Central memory CD4-positive, alpha-beta T cell (primary cell): Measurements from ENCODE around the gene NPIPB8.
A peak's percentile ranks its signal among the peaks of the same experiment; 100 is the strongest.
"Not testable (repeated sequence)": the region's sequence is repeated elsewhere in the genome, so short reads cannot be mapped to it uniquely, and the experiment has no call there.

ENCODE experiments used
- DNase-seq: peaks from one replicate; pipeline ENCODE4 v3.0.0; 2022

Gene NPIPB8

DNA sequence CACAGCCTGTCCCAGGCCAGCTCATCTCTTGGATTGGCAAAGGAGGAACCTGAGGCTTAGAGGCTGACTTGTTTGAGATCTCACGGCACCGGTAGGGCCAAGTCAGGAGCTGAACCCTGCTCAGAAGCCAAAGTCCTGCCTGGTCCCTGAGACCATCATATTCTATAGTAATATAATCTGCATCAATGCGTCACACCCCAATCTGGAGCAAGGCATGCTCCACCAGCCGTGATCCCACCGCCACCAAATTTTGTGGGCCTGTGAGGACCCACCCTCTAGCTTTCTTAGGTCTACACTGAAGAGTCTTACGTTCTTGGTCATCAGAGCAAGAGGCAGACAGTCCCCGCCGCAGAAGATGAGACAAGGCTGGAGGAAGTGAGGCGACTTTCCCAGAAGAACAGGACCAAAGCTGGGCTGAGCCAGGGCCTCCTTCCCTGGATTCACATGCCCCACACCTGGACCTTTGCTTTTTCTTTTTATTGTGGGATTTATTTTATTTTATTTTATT lies 30.7 kb upstream of the NPIPB8 start:
- DNase-seq, result no peak

DNA sequence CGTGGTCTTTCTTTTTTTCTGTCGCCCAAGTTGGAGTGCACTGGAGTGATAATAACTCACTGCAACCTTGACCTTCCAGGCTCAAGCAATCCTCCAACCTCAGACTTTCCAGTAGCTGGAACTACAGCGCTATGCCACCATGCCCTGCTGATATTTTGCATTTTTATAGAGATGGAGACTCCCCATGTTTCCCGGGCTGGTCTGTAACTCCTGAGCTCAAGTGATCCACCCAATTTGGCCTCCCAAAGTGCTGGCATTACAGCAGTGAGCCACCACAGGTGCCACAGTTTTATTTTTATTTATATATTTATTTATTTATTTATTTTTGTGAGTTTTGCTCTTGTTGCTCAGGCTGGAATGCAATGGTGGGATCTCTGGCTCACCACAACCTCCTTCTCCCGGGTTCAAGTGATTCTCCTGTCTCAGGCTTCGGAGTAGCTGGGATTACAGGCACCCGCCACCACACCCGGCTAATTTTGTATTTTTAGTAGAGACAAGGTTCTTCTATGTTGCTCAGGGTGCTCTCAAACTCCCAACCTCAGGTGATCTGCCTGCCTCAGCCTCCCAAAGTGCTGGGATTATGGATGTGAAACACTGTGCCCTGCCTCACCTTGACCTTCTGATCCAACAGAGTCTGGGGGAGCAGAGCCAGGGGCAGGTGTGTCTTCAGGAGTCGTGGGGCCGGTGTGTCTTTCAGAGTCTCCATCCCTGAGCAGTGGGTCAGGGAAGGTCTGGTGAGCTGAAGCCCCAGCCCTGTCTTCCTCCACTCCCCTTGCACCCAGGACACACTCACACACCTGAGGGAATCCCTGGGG lies 30.0 kb upstream of the NPIPB8 start:
- DNase-seq, result not testable (repeated sequence)

DNA sequence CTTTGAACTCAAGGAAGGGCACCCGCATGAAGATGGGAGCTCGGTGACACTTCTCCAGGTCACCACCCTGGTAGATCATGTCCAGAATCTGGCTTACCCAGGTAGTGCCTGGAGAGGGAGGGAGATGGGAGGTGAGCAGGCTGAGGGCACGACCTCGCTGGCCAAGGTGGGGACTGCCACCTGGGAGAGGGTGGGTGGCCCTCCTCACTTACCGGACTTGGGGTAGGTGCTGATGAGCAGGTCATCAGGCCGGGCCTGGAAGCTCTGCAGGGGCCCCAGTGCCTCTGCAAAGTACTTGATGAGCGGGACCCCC lies 29.4 kb upstream of the NPIPB8 start:
- not testable (repeated sequence) for DNase-seq

DNA sequence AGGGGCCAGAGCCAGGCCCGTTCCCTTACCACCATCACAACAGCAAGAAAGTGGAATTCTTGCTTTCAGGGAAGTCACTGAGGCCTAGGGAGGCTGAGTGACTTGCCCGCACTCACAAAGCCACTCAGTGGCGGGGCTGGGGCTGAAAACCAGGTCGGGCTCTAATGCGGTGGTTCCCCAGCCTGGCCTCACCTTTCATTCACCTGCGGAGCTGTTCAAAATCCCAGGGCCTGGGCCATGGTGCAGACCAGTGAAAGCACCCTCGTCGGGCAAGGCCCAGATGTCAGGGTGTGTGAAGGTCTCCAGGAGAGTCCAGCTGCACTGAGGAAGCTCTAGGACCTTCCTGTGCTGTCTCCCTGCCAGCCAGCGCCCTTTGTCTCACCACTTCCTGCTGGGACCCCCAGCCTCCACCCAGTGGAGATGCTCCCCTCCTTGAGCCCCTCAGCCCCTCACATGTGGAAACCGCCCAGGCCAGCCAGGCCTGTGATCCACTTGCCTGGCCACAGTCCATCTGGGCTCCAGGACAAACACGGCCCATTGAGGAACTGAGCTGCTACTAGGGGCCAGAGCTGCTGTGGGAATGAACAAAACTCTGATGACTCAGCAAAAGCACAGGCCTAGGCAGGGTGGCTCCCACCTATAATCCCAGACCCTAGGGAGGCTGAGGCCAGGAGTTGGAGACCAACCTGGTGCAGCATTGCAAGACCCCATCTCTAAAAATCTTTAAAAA lies 28.8 kb upstream of the NPIPB8 start:
- DNase-seq, result not testable (repeated sequence)

DNA sequence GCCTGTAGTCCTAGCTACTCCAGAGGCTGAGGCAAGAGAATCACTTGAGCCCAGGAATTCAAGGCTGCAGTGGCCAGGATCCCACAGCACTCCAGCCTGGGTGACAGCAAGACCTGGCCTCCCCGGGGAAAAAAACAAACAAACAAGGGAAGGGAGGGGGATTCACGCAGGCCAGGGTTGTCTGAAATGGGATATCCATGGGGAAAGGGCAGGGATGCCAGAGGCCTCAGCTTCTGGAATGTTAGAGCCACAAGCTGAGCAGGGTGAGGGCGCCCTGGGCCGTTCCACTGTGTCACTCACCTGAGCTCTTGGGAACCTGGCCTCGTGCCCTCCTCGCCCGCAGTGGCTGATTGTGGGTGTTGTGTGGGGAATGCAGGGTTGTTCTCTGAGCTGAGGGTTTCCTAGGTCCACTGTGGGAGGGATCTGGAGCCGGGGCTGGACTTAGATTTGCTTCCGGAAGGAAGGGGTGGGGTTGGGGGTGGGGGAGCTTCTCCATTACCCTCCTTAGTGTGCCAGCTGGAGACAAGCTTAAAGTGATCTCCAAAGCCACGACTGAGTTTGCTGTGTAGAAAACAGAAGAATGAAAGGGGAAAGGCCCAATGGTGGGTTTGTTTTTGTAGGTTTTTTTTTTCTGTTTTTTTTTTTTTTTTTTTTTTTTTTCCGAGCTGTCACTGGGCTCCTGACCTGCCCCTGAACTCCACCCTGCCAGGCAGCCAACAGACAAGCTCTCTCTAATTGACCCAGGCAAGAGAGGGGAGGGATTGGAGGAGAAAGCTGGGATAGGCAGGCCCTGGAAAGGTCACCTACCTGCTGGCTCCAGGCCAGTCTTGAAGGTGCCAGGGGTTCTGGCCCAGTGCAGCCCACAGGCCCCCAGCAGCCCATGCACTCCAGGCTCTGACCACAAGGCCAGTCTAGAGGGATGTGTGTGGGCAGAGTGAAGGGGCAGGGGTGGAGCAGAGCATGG lies 28.0 kb upstream of the NPIPB8 start, which contains the start of gene SULT1A1:
Gene SULT1A1, minus strand, starts transcription at position 414 of the 964 bp plus-strand sequence. CDS start 1,189 bp downstream, outside the sequence.
- no peak for DNase-seq

DNA sequence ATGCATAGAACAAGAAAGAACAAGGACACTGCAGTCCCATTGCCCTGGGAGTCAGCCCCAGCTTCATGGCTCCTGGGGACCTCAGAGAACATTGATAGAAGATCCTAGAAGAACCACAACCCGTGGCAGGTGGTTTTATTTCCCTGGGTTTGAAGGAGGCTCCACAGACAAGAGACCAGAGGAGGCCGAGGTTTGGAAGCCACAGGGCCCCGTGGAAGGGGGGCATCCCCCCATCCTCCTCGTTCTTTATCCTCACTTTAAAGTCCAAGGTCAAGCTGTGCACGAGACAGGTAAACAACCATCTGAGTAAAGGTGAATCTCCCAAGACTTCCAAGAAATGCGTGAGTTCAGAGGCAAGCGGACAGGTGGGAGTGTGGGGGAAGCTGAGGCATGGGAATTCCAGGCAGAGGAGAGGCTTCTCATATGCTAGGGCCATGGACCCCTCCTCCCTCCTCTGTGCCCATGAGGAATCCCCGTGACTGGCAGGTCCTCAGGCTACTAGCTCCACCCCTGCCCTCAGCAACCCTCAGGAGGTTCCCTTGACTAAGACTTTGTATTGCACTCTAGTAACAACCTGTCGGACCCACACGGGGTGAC lies 27.2 kb upstream of the NPIPB8 start:
- no peak for DNase-seq

DNA sequence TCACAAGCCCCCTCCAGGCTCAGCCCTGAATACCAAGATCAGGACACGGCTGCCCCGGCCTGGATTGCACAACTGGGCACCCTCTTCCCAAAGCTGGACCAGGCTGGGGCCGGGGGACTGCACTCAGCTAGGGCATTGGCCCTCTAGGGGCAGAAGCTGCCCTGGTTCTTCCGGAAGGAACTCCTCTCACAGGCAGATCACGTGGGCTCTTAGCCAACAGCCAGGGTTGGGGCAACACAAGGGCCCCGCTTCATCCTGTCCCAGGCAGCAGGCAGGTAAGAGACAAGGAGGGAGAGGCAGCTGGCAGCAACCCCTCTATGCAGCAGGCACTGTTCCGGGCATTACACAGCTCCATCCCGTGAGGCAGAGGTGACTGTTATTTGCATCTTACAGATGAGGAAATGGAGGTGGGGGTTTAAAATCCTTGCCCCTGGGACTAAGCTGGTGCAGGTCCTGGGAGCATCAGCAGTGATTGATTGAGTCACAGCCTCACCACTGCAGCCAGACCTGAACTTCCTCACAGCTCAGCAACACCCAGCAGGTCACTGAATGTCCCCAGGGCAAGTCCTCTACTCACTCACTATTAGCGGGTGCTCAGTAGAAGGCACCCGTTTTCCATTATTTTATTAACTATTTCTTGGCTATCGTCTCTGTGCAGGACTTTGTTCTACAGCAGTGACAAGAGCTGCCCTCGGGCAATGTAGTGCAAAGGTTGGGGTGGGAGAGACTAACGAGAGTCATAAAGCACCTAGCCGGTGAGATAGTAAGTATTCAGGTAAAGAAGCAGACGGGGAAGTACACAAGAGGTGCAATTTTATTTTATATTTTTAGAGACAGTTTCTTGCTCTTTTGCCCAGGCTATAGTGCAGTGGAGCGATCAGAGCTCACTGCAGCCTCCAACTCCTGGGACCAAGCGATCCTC lies 25.2 kb upstream of the NPIPB8 start:
- DNase-seq, result not testable (repeated sequence)

DNA sequence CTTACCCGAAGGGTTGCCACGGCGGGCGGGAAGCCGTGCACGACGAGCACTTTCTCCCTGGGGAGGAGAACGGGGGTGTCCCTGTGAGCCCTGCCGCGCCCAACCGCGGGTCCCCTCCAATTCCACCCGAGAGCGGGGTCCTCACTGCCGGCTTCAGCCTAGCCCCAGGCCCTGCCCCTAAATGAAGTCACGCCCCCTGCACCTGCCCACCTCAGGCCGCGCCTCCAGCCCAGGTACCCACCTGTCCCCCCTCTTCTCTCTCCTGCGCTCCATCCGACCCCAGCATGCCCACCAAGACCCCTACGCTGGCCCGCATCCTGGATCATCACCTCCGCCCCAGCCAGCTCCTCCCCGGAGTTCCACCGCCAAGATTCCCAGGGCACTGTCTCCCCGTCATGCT lies 24.0 kb upstream of the NPIPB8 start:
- DNase-seq, result not testable (repeated sequence)

DNA sequence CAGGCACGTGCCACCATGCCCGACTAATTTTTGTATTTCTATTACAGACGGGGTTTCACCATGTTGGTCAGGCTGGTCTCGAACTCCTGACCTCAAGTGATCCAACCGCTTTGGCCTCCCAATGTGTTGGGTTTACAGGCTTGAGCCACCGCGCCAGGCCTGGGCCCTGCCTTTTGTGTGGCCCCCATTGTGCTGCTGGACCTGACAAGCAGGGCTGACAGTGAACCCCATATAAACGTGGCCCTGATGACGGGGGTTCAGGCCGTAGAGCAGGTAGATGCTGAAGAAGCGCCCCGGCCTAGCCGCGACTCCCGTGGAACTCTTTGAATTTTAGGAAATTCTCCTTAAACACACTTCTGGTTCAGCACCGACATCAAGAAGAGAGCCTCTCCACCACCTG lies 23.3 kb upstream of the NPIPB8 start:
- not testable (repeated sequence) for DNase-seq

DNA sequence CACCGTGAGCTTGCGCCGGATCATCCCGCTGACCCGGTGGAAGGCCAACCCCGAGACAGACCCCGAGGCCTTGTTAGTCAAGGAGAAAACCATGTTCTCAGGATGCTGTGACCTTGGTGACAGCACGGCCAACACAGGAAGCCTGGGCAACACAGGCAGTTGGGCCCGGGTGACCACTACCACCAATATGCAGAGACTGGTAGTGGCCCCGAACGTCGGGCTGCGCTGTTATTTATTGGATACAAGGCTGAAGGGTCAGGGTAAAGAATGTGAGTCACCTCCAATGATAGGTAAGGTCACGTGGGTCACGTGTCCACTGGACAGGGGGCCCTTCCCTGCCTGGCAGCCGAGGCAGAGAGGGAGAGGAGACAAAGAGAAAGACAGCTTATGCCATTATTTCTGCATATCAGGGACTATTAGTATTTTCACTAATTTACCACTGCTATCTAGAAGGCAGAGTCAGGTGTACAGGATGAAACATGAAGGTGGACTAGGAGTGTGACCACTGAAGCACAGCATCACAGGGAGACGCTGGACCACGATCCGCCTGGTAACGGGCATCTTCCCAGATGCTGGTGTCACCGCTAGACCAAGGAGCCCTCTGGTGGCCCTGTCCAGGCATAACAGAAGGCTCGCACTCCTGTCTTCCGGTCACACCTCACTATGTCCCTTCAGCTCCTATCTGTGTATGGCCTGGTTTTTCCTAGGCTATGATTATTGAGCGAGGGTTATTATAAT lies 22.2 kb upstream of the NPIPB8 start:
- not testable (repeated sequence) for DNase-seq

DNA sequence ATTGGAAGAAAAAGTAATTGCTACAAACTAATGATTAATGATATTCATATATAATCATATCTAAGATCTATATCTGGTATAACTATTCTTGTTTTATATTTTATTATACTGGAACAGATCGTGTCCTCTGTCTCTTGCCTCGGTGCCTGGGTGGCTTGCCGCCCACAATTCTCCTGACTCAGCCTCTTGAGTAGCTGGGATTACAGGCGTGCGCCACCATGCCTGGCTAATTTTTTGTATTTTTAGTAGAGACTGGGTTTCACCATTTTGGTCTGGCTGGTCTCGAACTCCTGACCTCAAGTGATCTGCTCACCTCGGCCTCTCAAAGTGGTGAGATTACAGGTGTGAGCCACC lies 21.7 kb upstream of the NPIPB8 start:
- DNase-seq, result not testable (repeated sequence)

DNA sequence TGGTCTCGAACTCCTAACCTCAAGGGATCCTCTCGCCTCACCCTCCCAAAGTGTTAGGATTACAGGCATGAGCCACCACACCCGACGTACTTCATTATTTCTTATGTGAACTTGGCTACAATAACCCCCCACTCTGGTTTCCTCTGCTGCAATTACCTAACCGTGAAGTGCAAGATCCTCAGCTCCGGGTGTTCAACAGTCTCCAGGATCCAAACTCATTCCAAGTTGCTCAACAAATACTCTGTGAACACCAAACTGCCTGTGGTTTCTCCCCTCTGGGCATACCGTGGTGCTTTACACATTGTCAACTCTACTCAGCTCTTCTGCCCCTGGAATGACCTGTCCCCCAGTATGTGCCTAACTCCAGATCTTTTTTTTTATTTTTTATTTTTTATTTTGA lies 21.2 kb upstream of the NPIPB8 start:
- no peak for DNase-seq

DNA sequence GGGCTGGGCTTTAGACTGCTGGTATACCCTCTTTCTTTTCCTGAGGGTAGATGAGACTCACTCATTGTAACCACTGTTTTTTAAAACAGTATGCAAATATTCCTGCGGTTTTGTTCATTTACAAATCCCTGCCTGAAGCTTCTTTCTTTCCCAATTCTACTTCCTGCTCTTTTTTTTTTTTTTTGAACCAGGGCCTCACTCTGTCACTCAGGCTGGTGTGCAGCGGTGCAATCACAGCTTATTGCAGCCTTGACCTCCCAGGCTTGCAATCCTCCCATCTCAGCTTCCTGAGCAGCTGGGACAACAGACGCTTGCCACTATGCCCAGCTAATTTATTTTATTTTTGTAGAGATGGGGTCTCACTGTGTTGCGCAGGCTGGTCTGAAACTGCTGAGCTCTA lies 20.0 kb upstream of the NPIPB8 start:
- no peak for DNase-seq

DNA sequence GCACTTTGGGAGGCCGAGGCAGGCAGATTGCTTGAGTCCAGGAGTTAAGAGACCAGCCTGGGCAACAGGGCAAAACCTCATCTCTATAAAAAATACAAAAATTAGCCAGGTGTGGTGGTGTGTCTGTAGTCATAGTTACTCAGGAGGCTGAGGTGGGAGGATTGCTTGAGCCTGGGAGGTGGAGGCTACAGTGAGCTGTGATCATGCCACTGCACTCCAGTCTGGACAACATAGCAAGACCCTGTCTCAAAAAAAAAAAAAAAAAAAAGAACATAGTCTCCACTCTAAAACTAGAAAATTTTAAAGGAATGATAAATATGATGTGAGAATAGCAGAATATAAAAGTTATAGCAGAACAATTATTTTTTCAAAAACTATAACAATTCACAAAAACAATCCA lies 17.5 kb upstream of the NPIPB8 start:
- not testable (repeated sequence) for DNase-seq

DNA sequence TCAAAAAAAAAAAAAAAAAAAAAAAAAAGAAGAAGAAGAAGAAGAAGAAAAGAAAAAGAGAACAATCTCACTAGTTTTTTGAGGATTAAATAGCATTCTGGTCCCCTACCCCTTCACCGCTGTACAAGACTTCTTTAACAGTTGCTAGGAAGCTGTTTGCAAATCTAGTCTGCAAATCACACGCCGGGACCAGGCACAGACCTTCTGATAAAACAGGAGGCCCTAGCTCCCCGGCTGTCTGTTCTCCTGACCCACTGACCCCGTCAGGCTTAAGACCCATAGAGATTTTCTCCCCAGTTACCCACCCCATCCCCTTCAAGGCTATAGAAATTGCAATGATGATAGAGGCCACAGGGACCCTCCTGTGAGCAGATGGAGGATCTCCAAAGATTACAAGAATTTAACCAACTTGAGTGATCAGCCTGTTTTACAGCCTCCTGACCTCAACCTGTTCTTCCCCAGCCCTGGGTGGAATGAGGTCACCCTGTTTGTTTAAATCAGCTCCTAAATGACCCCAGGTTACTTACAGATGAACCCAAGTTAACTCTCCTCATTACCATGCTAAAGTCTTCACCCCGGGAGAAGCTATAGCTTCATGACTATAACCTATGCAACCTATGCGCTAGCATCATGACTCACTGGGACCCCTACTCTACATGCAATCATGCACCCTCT lies 16.2 kb upstream of the NPIPB8 start:
- DNase-seq, result no peak

DNA sequence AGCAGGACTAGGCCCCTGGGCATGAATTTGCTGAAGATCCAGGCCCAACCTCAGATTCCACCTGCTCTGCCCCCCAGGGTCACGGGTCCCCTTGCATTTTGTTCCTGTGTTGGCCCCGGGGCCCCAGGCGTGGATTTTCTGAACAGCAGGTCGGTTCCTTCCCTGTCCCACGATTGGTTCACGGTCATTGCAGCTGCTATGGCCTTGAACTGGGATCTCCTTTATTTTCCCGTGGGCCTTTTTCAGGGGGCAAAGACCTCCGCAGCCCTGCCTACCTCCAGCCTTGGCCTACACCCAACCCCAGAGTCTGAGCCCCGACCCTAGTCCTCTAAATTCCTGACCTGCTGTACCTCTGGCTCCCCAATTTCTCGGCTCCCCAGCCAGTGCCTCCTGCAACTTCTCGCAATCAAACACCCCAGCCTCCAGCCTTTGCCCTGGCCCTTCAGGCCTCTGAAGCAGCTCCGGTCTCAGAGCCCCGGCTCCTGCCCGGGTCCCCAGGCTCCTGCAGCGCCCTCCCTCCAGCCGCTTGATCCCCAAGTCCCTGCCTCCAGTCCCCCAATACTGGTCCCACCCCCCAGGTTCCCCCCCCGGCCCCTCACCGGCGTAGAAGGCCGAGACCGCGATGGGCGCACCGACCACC lies 15.2 kb upstream of the NPIPB8 start:
- DNase-seq, result not testable (repeated sequence)

DNA sequence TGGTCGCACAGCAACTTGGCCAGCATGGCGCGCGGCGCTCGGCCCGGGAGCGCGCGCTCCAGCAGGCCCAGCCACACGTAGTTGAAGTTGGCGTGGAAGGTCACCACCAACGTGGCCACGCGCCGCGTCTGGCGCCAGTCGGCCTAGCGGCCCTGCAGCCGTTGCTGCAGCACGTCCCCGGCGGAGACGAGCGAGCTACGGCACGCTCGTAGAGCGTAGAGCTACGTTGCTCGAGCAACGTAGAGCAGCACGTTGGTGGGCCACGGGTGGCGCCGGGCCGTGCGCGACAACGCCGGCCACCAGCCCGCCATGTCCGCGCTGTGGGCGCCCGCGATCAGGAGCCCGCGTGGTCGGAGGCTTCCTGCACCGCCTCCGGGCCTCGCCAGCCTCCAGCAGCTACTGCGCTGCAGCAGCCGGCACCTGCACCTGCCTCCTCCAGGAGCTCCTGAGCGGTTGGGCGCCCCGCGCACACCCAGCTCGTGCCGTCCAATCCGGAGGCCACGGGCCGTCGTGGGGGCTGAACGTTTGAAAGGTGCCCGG lies 14.6 kb upstream of the NPIPB8 start:
- DNase-seq, result peak; percentile 63

DNA sequence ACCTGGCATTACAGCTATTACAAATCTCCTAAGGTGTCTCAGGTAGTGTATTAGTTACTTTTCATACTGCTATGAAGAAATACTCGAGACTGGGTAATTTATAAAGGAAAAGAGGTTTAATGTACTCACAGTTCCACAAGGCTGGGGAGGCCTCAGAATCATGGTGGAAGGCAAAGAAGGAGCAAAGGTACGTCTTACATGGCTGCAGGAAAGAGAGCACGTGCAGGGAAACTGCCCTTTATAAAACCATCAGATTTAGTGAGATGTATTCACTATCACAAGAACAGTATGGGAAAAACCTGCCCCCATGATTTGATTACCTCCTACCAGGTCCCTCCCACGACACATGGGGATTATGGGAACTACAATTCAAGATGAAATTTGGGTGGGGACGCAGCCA lies 7.0 kb upstream of the NPIPB8 start:
- not testable (repeated sequence) for DNase-seq
